Measurements from ENCODE around the gene CMKLR1. TPM values are rescaled to one million over a fixed set of nuclear protein-coding genes. Genes with fewer than 3 reads are reported as not detected.

The CMKLR1 gene
- total RNA-seq, 1 donor from 2014 or later = 45.3 TPM

DNA sequence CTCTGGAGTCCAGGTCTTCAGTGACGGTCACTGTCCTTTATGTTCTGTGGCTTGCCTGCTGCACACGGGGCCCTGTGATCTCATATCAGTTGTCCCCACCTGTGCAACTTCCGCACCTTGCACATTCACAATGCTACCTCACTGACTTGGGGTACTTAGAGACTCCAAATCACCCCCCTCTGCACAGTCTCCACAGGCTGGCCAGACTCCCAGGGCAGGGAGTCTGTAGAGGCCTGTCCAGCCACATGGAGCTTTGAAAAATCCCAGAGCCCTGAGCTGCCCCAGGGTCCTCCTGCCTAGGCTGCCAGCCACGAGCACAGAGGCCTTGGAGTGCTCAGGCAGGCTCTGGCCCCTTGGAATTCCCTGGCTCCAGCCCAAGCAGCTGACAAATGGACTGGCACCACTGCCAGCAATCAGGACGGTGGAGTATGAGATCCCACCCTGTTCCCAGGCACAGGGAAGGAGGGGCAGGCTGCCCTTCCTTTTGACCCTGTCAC lies 26.4 kb downstream of the CMKLR1 start:
- TF ChIP-seq, protein P1, sequence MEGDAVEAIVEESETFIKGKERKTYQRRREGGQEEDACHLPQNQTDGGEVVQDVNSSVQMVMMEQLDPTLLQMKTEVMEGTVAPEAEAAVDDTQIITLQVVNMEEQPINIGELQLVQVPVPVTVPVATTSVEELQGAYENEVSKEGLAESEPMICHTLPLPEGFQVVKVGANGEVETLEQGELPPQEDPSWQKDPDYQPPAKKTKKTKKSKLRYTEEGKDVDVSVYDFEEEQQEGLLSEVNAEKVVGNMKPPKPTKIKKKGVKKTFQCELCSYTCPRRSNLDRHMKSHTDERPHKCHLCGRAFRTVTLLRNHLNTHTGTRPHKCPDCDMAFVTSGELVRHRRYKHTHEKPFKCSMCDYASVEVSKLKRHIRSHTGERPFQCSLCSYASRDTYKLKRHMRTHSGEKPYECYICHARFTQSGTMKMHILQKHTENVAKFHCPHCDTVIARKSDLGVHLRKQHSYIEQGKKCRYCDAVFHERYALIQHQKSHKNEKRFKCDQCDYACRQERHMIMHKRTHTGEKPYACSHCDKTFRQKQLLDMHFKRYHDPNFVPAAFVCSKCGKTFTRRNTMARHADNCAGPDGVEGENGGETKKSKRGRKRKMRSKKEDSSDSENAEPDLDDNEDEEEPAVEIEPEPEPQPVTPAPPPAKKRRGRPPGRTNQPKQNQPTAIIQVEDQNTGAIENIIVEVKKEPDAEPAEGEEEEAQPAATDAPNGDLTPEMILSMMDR (IDR thresholded peaks at IDR 0.05) = no peak
- Histone ChIP-seq H3K27ac (peak overlapping the region; percentile 54 to 84), H3K9me3 (no peaks in the 10 kb centered on the region), H3K36me3 (no peaks in the 10 kb centered on the region), H3K4me3 (no peak overlapping the region), H3K27me3 (no peaks in the 10 kb centered on the region), H3K4me1 (peaks cover 6 to 61% of the 10 kb centered on the region in 2 donors)
- intact Hi-C loops (cut with DNase I) = loop anchor here (2.0 kb wide), 1 partner anchor 36 kb away; no protein-coding TSS in a partner anchor
- peak; percentile 47 to 92 for DNase-seq (ENCODE audit: low spot score in 2 of 2)

DNA sequence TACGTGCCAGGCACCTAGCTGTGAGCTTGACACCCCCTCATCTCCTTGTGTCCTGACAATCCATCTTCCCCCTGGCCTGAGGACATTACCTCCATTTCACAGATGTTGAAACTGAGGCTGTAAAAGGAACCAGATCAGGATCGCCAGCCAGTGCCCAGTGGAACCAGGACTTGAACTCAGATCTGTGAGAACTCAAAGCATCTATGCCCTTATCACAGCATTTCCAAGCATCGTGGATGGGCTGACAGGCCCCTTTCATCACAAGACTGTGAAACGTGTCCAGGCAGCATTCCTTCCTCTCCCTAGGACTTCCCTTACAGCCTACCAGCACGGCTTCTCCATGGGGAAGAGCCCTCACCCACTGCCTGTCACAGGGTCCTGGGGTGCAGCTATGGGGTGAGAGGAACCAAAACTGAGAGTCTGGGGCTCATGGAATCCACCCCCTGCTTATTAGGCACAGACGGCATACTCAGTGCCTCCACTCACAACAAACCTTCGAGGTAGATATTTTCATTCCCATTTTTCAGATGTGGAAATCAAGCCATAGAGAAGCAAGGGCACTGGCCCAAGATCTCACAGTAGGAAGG lies 26.9 kb downstream of the CMKLR1 start:
- Histone ChIP-seq H3K36me3 (no peaks in the 10 kb centered on the region), H3K4me1 (peaks cover 6 to 62% of the 10 kb centered on the region in 2 donors), H3K27ac (peak overlapping the region; percentile 54 to 84), H3K4me3 (no peak overlapping the region), H3K9me3 (no peaks in the 10 kb centered on the region), H3K27me3 (no peaks in the 10 kb centered on the region)
- TF ChIP-seq, protein P1 (IDR thresholded peaks at IDR 0.05) = no peak
- intact Hi-C loops (cut with DNase I) = loop anchor here (2.0 kb wide), 1 partner anchor 37 kb away; no protein-coding TSS in a partner anchor
- no peak for DNase-seq (ENCODE audit: low spot score in 2 of 2)

DNA sequence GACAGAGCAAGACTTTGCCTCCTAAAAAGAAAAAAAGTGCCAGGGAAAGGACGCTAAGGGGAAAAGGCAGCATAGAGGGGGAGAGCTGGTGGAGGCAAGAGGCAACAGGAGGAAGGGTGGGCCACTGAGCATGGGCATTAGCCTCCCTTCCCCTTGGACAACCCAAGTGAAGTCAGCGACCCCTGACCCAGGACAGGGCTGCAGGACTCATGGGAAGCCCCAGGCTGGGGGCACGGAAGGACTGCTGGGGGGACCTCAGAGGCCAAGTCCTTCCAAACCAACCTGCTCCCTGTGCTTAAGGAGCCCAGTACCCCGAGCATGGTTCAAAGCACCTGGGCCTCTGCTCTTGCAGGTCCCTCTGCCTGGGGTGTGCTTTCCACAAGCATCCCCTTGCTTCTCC lies 27.5 kb downstream of the CMKLR1 start:
- intact Hi-C loops (cut with DNase I) = loop anchor here (2.0 kb wide), 1 partner anchor 37 kb away; no protein-coding TSS in a partner anchor
- TF ChIP-seq, protein P1 (IDR thresholded peaks at IDR 0.05) = no peak
- H3K4me3 ChIP-seq = no peak overlapping the region
- peak overlapping the region; percentile 54 to 84 for H3K27ac ChIP-seq
- H3K27me3 ChIP-seq = no peaks in the 10 kb centered on the region
- H3K9me3 ChIP-seq = no peaks in the 10 kb centered on the region
- DNase-seq (ENCODE audit: low spot score in 2 of 2) = no peak
- H3K4me1 ChIP-seq = peaks cover 10 to 62% of the 10 kb centered on the region in 2 donors
- H3K36me3 ChIP-seq = no peaks in the 10 kb centered on the region

DNA sequence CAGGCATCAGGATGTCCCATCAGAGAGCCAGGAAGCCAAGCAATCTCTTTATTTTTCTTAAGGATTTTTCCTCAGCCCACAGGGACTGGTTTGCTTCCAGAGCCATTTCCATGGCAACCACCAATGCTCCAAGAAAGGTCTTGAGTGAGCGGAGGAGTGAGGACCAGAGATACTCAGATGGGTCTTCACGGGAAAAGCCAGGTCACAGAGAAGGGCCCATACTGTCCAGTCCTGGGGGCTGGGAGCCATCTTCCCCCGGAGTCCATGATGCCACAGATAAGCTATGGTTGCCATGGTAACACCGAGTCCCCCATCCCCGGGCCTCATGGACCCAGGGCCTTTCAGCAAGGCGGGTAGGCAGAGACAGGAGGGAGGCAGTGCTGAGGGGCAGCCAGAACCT lies 28.6 kb downstream of the CMKLR1 start:
- Histone ChIP-seq H3K4me3 (no peak overlapping the region), H3K9me3 (no peaks in the 10 kb centered on the region), H3K27ac (peak overlapping the region; percentile 54 to 84), H3K36me3 (no peaks in the 10 kb centered on the region), H3K4me1 (peaks cover 12 to 63% of the 10 kb centered on the region in 2 donors), H3K27me3 (no peaks in the 10 kb centered on the region)
- DNase-seq (ENCODE audit: low spot score in 2 of 2) = no peak
- TF ChIP-seq, protein P1 (IDR thresholded peaks at IDR 0.05) = no peak
- intact Hi-C loops (cut with DNase I) = no loop called here

DNA sequence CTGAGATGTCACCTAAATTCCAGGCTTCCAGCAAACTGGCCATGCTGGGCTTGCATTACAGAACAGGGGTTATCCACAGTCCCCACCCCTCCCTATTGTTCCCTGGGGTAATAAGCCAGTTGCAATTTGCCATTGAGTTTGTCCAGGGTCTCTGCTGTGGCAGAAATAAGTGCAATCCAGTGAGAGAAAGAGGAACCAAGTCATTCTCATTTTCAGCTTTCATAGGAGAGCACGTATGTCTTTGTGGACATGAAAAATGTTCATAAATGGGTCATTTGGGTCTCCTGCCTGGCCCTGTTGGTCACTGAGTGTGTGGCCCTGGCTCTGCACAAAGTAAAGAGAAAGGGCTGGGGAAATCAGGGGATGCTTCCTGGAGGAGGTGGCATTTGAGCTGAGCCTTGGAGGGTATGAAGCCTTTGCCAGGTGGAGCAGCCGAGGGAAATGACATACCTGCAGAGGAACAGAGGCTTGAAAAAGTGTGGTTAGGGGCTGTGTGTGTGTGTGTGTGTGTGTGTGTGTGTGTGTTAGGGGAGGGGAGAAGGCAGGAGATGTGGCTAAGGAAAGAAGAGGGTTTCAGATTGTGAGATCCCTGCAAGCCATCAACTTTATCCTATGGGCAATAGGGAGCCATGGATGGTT lies 29.3 kb downstream of the CMKLR1 start:
- DNase-seq (ENCODE audit: low spot score in 2 of 2) = no peak
- Histone ChIP-seq H3K4me1 (peaks cover 18 to 69% of the 10 kb centered on the region in 2 donors), H3K36me3 (no peaks in the 10 kb centered on the region), H3K9me3 (no peaks in the 10 kb centered on the region), H3K27ac (peak overlapping the region; percentile 54 to 84), H3K27me3 (no peaks in the 10 kb centered on the region), H3K4me3 (no peak overlapping the region)
- TF ChIP-seq, protein P1 (IDR thresholded peaks at IDR 0.05) = no peak
- intact Hi-C loops (cut with DNase I) = loop anchor here (5.0 to 10.0 kb wide), 3 partner anchors 208 to 1155 kb away; partner anchors contain the start of genes FICD and SSH1
